ENCODE data around the gene TBC1D20. TPM values are rescaled to one million over a fixed set of nuclear protein-coding genes. Genes with fewer than 3 reads are reported as not detected.
"Not testable (repeated sequence)": the region's sequence is repeated elsewhere in the genome, so short reads cannot be mapped to it uniquely, and the experiment has no call there.

The TBC1D20 gene
- total RNA-seq, 1 donor from 2014 or later, result 31.5 TPM

- peaks cover 42% of the 10 kb centered on the region for H3K36me3 Mint-ChIP-seq (ENCODE audit: low read depth)
- no peak for DNase-seq (ENCODE audit: low spot score)
- H3K4me1 Mint-ChIP-seq (ENCODE audit: low read depth), result peaks cover 15% of the 10 kb centered on the region
- H3K27me3 Mint-ChIP-seq (ENCODE audit: low read depth), result no peaks in the 10 kb centered on the region
- H3K27ac Mint-ChIP-seq, result no peak overlapping the region
- intact Hi-C loops (cut with micrococcal nuclease), result no loop called here
- H3K9me3 Mint-ChIP-seq, result no peaks in the 10 kb centered on the region
- H3K4me3 Mint-ChIP-seq (ENCODE audit: low read depth), result no peak overlapping the region
Observed at GRCh38 chr20:396619-397431, 65.5 kb downstream of the TBC1D20 start.

- intact Hi-C loops (cut with micrococcal nuclease), result no loop called here
- DNase-seq (ENCODE audit: low spot score), result no peak
- Mint-ChIP-seq H3K4me3 (ENCODE audit: low read depth) (no peak overlapping the region), H3K36me3 (ENCODE audit: low read depth) (peaks cover 48% of the 10 kb centered on the region), H3K4me1 (ENCODE audit: low read depth) (peaks cover 11% of the 10 kb centered on the region), H3K27ac (no peak overlapping the region), H3K27me3 (ENCODE audit: low read depth) (no peaks in the 10 kb centered on the region), H3K9me3 (no peaks in the 10 kb centered on the region)
Observed at GRCh38 chr20:396252-396618, 66.1 kb downstream of the TBC1D20 start.

GRCh38 chr20:393296-393695, 69.0 kb downstream of the TBC1D20 start:
- peaks cover 66% of the 10 kb centered on the region for H3K36me3 Mint-ChIP-seq (ENCODE audit: low read depth)
- H3K27me3 Mint-ChIP-seq (ENCODE audit: low read depth); H3K4me3 Mint-ChIP-seq (ENCODE audit: low read depth); H3K9me3 Mint-ChIP-seq; DNase-seq (ENCODE audit: low spot score); intact Hi-C loops (cut with micrococcal nuclease); H3K27ac Mint-ChIP-seq; H3K4me1 Mint-ChIP-seq (ENCODE audit: low read depth): not testable (repeated sequence)

GRCh38 chr20:391041-391711, 71.2 kb downstream of the TBC1D20 start:
- no peak for DNase-seq (ENCODE audit: low spot score)
- H3K27me3 Mint-ChIP-seq (ENCODE audit: low read depth), result no peaks in the 10 kb centered on the region
- H3K4me1 Mint-ChIP-seq (ENCODE audit: low read depth), result no peaks in the 10 kb centered on the region
- intact Hi-C loops (cut with micrococcal nuclease), result no loop called here
- H3K9me3 Mint-ChIP-seq, result no peaks in the 10 kb centered on the region
- peaks cover 73% of the 10 kb centered on the region for H3K36me3 Mint-ChIP-seq (ENCODE audit: low read depth)
- no peak overlapping the region for H3K4me3 Mint-ChIP-seq (ENCODE audit: low read depth)
- no peak overlapping the region for H3K27ac Mint-ChIP-seq

- Mint-ChIP-seq H3K9me3 (no peaks in the 10 kb centered on the region), H3K36me3 (ENCODE audit: low read depth) (peaks cover 75% of the 10 kb centered on the region), H3K4me3 (ENCODE audit: low read depth) (no peak overlapping the region), H3K4me1 (ENCODE audit: low read depth) (peaks cover 3% of the 10 kb centered on the region), H3K27me3 (ENCODE audit: low read depth) (no peaks in the 10 kb centered on the region), H3K27ac (no peak overlapping the region)
- no peak for DNase-seq (ENCODE audit: low spot score)
- intact Hi-C loops (cut with micrococcal nuclease), result no loop called here
Observed at GRCh38 chr20:389220-389619, 73.1 kb downstream of the TBC1D20 start.

GRCh38 chr20:388034-388994, 74.0 kb downstream of the TBC1D20 start:
- Mint-ChIP-seq H3K27me3 (ENCODE audit: low read depth) (no peaks in the 10 kb centered on the region), H3K4me1 (ENCODE audit: low read depth) (peaks cover 11% of the 10 kb centered on the region), H3K36me3 (ENCODE audit: low read depth) (peaks cover 74% of the 10 kb centered on the region), H3K4me3 (ENCODE audit: low read depth) (no peak overlapping the region), H3K27ac (no peak overlapping the region), H3K9me3 (no peaks in the 10 kb centered on the region)
- intact Hi-C loops (cut with micrococcal nuclease), result no loop called here
- DNase-seq (ENCODE audit: low spot score), result no peak

GRCh38 chr20:387520-387919, 74.8 kb downstream of the TBC1D20 start:
- no peaks in the 10 kb centered on the region for H3K9me3 Mint-ChIP-seq
- peaks cover 18% of the 10 kb centered on the region for H3K4me1 Mint-ChIP-seq (ENCODE audit: low read depth)
- no peak overlapping the region for H3K27ac Mint-ChIP-seq
- no peak for DNase-seq (ENCODE audit: low spot score)
- H3K27me3 Mint-ChIP-seq (ENCODE audit: low read depth), result no peaks in the 10 kb centered on the region
- H3K4me3 Mint-ChIP-seq (ENCODE audit: low read depth), result no peak overlapping the region
- H3K36me3 Mint-ChIP-seq (ENCODE audit: low read depth), result peaks cover 66% of the 10 kb centered on the region
- intact Hi-C loops (cut with micrococcal nuclease), result no loop called here

- intact Hi-C loops (cut with micrococcal nuclease); H3K27ac Mint-ChIP-seq; DNase-seq (ENCODE audit: low spot score); H3K27me3 Mint-ChIP-seq (ENCODE audit: low read depth); H3K9me3 Mint-ChIP-seq; H3K4me3 Mint-ChIP-seq (ENCODE audit: low read depth): not testable (repeated sequence)
- Mint-ChIP-seq H3K36me3 (ENCODE audit: low read depth) (peaks cover 57% of the 10 kb centered on the region), H3K4me1 (ENCODE audit: low read depth) (peaks cover 23% of the 10 kb centered on the region)
Observed at GRCh38 chr20:386634-387033, 75.7 kb downstream of the TBC1D20 start.

Other genes starting within 250 kb of the TBC1D20 start
- gene DEFB129, start 235.3 kb downstream of the TBC1D20 start, total RNA-seq, result not detected in 2 replicates
- not detected in 2 replicates for gene DEFB132, start 204.8 kb downstream of the TBC1D20 start, total RNA-seq
- 7.6 and 9.5 TPM in 2 replicates for gene C20orf96, start 171.8 kb downstream of the TBC1D20 start, total RNA-seq
- gene ZCCHC3, start 165.0 kb downstream of the TBC1D20 start, total RNA-seq, result 26.9 and 27.6 TPM in 2 replicates
- gene SOX12, start 137.0 kb downstream of the TBC1D20 start, total RNA-seq, result 14.4 and 15.0 TPM in 2 replicates
- gene NRSN2, start 115.4 kb downstream of the TBC1D20 start, total RNA-seq, result 5.9 and 7.1 TPM in 2 replicates
- 31.6 and 32.2 TPM in 2 replicates for gene TRIB3, start 81.8 kb downstream of the TBC1D20 start, total RNA-seq
- 112 and 118 TPM in 2 replicates for gene RBCK1, start 54.2 kb downstream of the TBC1D20 start, total RNA-seq
- gene CSNK2A1, start 81.3 kb upstream of the TBC1D20 start, total RNA-seq, result 160 and 169 TPM in 2 replicates
- gene TCF15, start 147.8 kb upstream of the TBC1D20 start, total RNA-seq, result not detected in 2 replicates
- gene SRXN1, start 190.7 kb upstream of the TBC1D20 start, total RNA-seq, result 20.0 and 20.4 TPM in 2 replicates
- not detected in 2 replicates for gene SCRT2, start 213.3 kb upstream of the TBC1D20 start, total RNA-seq